Measurements from ENCODE around the gene HDLBP.
"Not testable (repeated sequence)": the region's sequence is repeated elsewhere in the genome, so short reads cannot be mapped to it uniquely, and the experiment has no call there.

The HDLBP gene

GRCh38 chr2:241302759-241303651 is 12.5 kb downstream of the HDLBP start:
- no peak for DNase-seq

DNA sequence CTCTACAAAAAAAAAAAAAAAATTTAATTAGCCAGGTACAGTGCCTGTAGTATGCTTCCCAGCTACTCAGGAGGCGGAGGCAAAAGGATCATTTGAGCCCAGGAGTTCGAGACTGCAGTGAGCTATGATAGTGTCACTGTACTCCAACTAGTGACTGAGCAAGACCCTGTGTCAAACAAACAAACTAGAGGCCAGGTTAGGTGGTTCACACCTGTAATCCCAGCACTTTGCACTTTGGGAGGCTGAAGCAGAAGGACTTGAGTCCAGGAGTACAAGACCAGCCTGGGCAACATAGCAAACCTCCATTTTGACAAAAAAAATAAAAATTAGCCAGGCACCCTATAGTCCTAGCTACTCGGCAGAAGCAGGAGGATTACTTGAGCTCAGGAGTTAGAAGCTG is 13.4 kb downstream of the HDLBP start:
- DNase-seq: no peak

DNA sequence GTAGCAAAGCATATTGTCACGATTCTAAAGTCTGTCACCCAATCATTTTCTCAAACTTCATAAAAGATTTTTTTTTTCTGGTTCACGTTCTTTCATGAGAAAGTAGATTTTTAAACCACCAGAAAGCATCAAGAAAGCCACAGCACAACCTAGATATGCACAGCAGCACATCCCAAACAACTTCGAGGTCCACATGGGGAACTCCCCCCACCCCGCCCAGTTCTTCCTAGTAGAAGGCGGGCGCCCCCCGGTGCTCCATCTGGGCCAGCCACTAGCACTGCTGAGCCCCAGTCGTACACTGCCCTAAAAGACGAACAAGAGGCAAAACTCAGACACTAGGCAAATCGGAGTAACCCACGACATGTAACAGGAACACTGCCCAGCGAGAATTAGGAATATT is 15.5 kb downstream of the HDLBP start:
- no peak for DNase-seq

DNA sequence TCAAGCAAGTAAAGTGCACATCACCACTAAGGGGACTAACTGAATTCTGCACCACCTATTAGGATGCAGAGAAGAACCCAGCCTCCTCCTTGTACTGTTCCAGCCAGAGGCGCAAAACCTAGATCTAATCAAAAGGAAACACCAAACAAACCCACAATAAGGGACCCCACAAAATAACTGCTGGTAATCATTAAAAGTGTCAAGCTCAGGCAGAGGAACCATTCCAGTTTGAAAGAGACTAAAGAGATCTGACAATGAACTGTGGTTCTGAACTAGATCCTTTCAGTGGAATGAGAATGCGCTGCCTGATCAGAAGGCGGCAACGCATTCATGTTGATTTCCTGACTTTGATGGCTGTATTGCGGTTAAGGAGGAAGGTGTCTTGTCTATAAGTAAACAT is 16.8 kb downstream of the HDLBP start:
- no peak for DNase-seq

DNA sequence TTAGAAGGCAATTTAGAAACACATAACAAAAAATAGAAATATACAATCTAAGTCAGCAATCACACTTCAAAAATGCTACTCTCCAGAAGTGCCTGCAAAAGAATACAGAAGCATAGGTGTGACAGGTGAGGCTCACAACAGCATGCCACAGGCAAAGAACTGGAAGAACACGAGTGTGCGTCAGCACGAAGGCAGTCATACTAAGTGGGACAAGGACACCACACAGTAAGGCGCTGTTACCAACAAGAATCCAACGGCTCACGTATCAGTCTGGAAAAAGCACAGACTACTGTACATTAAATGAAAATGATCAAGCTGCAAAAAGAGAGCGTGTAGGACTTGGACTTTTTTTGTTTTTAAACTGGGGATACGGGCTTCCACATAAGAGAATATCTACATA is 18.7 kb downstream of the HDLBP start:
- no peak for DNase-seq

GRCh38 chr2:241295326-241296095 is 20.0 kb downstream of the HDLBP start:
- DNase-seq: no peak

GRCh38 chr2:241293378-241293797 is 22.1 kb downstream of the HDLBP start:
- DNase-seq: not testable (repeated sequence)

- DNase-seq: no peak
Observed at GRCh38 chr2:241291977-241292376, 23.5 kb downstream of the HDLBP start.

- DNase-seq: no peak
Observed at GRCh38 chr2:241291153-241291552, 24.3 kb downstream of the HDLBP start.

DNA sequence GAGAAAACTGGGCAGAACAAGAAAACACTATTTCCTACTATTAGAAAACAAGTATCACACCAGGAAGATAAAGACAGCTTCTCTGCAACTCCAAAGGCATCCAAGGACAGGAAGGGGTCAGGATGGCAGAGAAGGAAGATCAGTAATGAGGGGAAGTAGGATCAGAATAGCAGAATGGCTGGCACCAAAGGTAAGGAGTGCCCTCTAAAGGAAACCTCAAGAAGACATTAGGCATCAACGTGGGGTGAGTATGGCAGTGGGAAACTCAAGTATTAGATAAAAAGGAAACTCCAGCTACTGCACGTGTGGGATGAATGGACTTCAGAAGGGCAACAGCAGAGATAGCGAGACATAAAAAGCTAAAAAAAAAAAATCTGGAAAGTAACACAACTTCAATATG is 25.9 kb downstream of the HDLBP start:
- no peak for DNase-seq

DNA sequence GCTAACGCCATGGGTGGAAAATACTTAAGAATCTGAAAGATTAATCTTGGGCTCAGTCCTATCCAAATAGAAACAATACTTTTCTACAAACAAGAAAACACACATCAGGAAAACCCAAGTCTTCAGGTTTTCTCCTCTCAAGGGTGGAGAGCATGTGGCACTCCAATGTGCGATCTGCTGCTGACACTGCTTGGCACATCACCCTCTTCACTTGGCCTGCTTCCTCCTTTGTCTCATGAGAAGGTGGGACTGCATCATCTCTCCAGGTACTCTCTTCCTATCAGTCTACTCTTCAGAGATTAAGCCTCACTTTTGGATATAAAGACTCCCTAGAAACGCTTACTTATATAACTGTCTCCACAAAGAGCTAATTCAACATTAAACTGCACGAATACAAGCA is 26.4 kb downstream of the HDLBP start:
- no peak for DNase-seq

DNA sequence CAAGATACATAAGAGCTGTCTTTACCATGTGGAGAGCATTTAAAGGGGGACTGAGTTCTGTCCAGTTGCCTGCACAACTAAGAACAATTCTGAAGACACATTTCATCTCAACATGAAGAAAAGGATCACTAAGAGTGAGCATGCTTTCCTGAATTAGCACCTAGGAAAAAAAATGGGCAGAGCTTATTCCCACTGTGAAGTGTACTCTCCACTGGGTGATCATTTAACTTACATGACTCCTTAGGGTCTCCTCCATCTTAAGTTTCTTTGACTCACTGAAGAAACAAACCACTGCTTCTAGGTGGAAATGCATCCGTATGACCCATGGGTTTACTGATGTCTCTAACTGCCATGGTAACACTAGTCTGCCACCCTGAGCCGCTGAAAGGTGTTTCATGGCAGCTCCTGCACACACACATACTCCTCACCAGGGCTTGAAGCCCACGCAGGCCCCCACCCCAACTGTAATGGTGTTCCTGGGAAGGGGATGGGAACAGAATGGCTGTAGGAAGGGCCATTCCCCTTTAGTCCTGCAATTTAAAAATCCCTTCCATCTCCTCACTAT is 27.1 kb downstream of the HDLBP start:
- no peak for DNase-seq

DNA sequence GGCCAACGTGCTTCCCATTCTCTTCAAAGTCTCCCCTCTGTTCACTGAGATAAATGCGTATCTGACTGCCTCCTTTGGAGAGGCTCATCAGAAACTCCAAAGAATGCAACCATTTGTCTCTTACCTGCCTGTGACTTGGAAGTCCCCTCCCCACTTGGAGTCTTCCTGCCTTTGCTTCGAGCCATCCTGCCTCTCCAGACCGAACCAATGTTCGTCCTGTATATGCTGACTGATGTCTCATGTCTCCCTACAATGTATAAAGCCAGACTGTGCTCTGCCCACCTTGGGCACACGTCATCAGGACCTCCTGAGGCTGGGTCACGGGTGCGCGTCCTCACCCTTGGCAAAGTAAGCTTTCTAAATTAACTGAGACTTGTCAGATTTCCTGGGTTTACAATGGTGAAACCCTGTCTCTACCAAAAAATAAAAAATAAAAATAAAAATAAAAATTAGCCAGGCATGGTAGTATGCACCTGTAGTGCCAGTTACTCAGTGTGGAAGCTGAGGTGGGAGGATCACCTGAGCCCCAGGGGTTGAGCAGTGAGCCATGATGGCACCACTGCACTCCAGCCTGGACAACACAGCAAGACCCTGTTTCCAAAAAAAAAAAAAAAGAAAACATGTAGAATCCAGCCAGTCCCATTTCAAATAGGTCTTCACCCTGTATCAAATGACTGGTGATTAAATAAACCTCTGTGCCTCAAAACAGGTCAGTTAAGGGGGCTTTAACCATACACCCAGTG is 29.0 kb downstream of the HDLBP start:
- DNase-seq: no peak

DNA sequence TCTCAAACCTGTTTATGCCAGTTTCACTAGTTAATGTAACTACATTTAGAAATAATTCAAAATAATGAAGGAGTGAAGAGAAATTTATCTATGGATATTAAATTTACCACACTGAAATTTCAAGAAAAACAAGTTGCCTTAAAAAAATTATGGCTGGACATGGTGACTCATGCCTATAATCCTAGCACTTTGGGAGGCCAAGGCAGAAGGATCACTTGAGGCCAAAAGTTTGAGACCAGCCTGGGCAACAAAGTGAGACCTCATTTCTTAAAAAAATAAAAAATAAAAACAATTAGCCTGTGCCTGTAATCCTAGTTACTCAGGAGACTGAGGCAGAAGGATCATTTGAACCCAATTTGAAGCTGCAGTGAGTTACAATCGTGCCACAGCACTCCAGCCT is 29.9 kb downstream of the HDLBP start:
- no peak for DNase-seq

- no peak for DNase-seq
Observed at GRCh38 chr2:241282555-241282954, 32.9 kb downstream of the HDLBP start.

- no peak for DNase-seq
Observed at GRCh38 chr2:241280291-241280690, 35.2 kb downstream of the HDLBP start.

GRCh38 chr2:241279828-241280227 is 35.6 kb downstream of the HDLBP start:
- no peak for DNase-seq

GRCh38 chr2:241279413-241279812 is 36.1 kb downstream of the HDLBP start:
- DNase-seq: no peak

GRCh38 chr2:241278306-241278705 is 37.2 kb downstream of the HDLBP start:
- DNase-seq: not testable (repeated sequence)

DNA sequence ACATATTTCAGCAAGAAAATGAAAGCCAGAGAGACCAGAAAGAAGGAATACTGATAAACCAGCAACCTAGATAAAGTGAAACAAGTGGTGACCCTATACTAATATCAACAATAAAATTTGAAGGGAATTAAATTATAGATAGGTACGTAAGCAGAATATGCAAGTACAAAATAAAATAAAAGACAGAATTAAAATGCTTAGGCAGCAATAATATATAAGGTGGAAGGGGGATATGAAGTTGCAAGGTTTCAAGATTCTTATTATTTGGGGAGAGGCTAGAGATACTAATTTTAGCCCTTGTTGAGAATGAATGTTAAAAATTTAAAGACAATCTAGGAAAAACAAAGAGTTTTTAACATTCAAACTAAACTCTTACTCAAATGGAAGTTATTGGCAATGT is 39.6 kb downstream of the HDLBP start:
- DNase-seq: no peak

GRCh38 chr2:241275504-241275903 is 40.0 kb downstream of the HDLBP start:
- no peak for DNase-seq

DNA sequence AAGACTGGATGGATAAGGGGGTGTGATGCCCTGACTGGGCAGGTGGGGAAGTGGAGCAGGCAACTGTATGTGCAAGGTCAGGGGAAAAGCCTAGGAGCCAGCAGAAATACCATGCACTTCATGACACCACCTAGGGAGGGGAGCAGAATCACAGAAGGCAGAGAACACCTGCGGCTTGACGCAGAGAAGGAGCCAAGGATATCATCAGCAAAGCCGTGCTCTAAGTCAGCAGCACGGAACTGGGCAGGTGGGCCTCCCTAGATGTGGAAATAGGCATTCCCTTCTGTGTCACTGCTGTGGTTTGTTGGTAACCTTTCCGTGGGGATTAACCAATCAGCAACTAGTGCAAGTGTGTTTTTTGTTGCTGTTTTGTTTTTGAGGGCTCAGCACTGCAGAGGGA is 41.3 kb downstream of the HDLBP start:
- no peak for DNase-seq

Measured in NCI-H1436 (cell line).